Measurements from ENCODE around the gene SDK2. TPM values are rescaled to one million over a fixed set of nuclear protein-coding genes. Genes with fewer than 3 reads are reported as not detected.

The SDK2 gene
- total and polyA plus RNA-seq, 4 donors = 0.15 to 5.3 (median 2.5) TPM

DNA sequence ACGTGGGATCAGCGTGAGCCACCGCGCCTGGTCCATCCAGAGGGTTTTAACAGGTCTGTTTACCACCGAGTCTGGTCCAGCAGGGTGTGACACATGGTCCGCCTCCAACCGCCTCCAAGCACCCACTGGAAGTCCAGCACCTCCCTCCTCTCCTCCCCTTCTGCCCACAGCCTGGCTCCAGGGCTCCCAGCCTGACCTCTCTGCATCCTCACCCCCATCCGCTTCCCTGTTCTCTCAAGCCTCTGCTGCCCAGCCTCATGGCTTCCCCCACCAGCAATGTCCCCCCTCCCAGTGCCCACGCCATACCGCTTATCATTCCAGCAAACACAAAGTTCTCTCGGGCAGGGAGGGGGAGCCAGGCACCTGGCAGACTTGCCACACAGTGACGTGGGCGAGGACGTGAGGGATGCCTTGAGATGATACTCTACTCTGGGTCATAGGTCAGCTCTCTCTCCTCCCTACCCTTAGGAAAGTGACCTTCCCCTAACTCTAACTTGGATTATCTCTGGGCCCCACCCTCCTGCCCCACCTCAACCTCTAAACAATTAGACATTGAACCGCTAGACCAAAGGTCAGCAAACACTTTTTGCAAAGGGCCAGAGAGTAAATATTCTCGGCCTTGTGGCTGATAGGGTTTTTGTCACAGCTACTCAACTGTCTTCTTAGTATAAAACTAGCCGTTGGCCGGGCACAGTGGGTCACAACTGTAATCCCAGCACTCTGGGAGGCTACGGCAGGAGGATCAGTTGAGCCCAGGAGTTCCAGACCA is 355.5 kb downstream of the SDK2 start:
- intact Hi-C loops (cut with DNase I) = no loop called here
- Histone ChIP-seq H3K27ac (ENCODE audit: low read depth in 1 of 2, low read length in 2 of 2) (no peak overlapping the region), H3K27me3 (ENCODE audit: control insufficient read depth in 1 of 2, insufficient read depth in 2 of 2, low read length in 1 of 2) (no peaks in the 10 kb centered on the region), H3K9me3 (ENCODE audit: control insufficient read depth, low read length) (no peaks in the 10 kb centered on the region), H3K4me1 (ENCODE audit: control insufficient read depth in 1 of 2, insufficient read depth in 2 of 2, low read length in 2 of 2) (peaks cover 0 to 5% of the 10 kb centered on the region in 2 donors), H3K36me3 (ENCODE audit: control insufficient read depth in 1 of 2, insufficient read depth in 2 of 2, low read length in 1 of 2) (no peaks in the 10 kb centered on the region), H3K4me3 (ENCODE audit: low read length in 2 of 2) (no peak overlapping the region)
- ATAC-seq (ENCODE audit: low FRiP score) = peak; percentile 2
- DNase-seq = no peak
- 57 to 61% methylated on average over 19 of the region's 19 CpGs for WGBS, 2 donors

DNA sequence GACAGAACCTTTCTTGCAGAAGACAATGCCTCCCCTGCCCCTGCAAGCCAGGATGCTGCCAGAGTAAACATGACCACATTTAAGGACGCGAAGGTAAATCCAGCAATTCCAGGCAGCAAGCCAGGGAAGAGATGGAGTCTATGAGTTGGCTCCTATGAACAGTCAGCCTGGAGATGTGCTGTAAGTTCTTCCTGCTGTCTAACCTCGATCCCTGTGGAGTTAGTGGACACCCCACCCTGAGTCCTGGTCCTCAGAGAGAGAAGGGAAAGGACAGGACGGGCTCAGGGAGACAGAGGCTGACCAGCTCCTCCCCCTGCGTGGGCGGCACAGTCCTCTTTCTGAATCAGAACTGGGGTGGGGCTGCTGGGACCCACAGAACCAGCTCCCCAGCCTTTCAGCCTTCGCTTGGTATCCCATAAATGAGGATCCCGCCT is 357.4 kb downstream of the SDK2 start:
- H3K9me3 ChIP-seq (ENCODE audit: control insufficient read depth, low read length) = no peaks in the 10 kb centered on the region
- no peaks in the 10 kb centered on the region for H3K36me3 ChIP-seq (ENCODE audit: control insufficient read depth in 1 of 2, insufficient read depth in 2 of 2, low read length in 1 of 2)
- no peak for ATAC-seq (ENCODE audit: low FRiP score)
- no peak overlapping the region for H3K27ac ChIP-seq (ENCODE audit: low read depth in 1 of 2, low read length in 2 of 2)
- H3K4me1 ChIP-seq (ENCODE audit: control insufficient read depth in 1 of 2, insufficient read depth in 2 of 2, low read length in 2 of 2) = no peaks in the 10 kb centered on the region
- DNase-seq = no peak
- H3K4me3 ChIP-seq (ENCODE audit: low read length in 2 of 2) = no peak overlapping the region
- intact Hi-C loops (cut with DNase I) = no loop called here
- no peaks in the 10 kb centered on the region for H3K27me3 ChIP-seq (ENCODE audit: control insufficient read depth in 1 of 2, insufficient read depth in 2 of 2, low read length in 1 of 2)
- WGBS, 2 donors = 57 to 60% methylated on average over 8 of the region's 8 CpGs

GRCh38 chr17:73285916-73286862 is 358.1 kb downstream of the SDK2 start:
- WGBS, 2 donors = 88 to 89% methylated on average over 52 of the region's 52 CpGs
- H3K27ac ChIP-seq (ENCODE audit: low read depth in 1 of 2, low read length in 2 of 2) = no peak overlapping the region
- no peaks in the 10 kb centered on the region for H3K4me1 ChIP-seq (ENCODE audit: control insufficient read depth in 1 of 2, insufficient read depth in 2 of 2, low read length in 2 of 2)
- ATAC-seq (ENCODE audit: low FRiP score) (no peak), DNase-seq (no peak)
- H3K27me3 ChIP-seq (ENCODE audit: control insufficient read depth in 1 of 2, insufficient read depth in 2 of 2, low read length in 1 of 2) = no peaks in the 10 kb centered on the region
- intact Hi-C loops (cut with DNase I) = no loop called here
- H3K9me3 ChIP-seq (ENCODE audit: control insufficient read depth, low read length) = no peaks in the 10 kb centered on the region
- H3K36me3 ChIP-seq (ENCODE audit: control insufficient read depth in 1 of 2, insufficient read depth in 2 of 2, low read length in 1 of 2) = no peaks in the 10 kb centered on the region
- H3K4me3 ChIP-seq (ENCODE audit: low read length in 2 of 2) = no peak overlapping the region

GRCh38 chr17:73285603-73285908 is 358.7 kb downstream of the SDK2 start:
- DNase-seq (no peak), ATAC-seq (ENCODE audit: low FRiP score) (no peak)
- no peak overlapping the region for H3K27ac ChIP-seq (ENCODE audit: low read depth in 1 of 2, low read length in 2 of 2)
- no peak overlapping the region for H3K4me3 ChIP-seq (ENCODE audit: low read length in 2 of 2)
- H3K36me3 ChIP-seq (ENCODE audit: control insufficient read depth in 1 of 2, insufficient read depth in 2 of 2, low read length in 1 of 2) = no peaks in the 10 kb centered on the region
- WGBS, 2 donors = 82 to 85% methylated on average over 11 to 15 of the region's 15 CpGs
- intact Hi-C loops (cut with DNase I) = no loop called here
- H3K4me1 ChIP-seq (ENCODE audit: control insufficient read depth in 1 of 2, insufficient read depth in 2 of 2, low read length in 2 of 2) = no peaks in the 10 kb centered on the region
- H3K9me3 ChIP-seq (ENCODE audit: control insufficient read depth, low read length) = no peaks in the 10 kb centered on the region
- H3K27me3 ChIP-seq (ENCODE audit: control insufficient read depth in 1 of 2, insufficient read depth in 2 of 2, low read length in 1 of 2) = no peaks in the 10 kb centered on the region

DNA sequence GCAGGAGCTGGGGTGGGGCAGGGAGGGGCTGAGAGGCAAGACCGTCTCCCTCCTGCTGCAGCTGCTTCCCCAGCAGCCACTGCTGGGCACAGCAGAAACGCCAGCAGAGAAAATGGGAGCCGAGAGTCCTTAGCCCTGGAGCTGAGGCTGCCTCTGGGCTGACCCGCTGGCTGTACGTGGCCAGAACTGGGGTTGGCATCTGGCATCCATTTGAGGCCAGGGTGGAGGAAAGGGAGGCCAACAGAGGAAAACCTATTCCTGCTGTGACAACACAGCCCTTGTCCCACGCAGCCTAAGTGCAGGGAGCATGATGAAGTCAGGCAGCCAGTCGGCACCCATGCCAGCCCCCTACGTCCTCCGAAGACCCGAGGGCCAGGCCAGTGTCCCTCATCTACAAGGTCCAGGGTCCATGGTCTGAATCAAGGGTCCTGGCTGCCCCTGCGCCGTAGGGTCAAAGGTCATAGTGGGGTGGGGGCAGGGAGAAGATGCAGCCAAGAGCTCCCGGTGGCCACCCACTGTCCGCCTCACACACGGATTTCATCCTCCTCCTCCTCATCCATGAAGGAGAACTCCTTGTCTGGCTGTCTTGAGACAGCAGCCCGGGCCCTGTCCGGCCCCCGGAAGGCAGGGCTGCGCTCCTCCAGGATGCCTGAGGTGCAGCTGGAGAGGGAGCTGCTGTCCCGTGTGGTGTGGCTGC is 359.2 kb downstream of the SDK2 start:
- Histone ChIP-seq H3K9me3 (ENCODE audit: control insufficient read depth, low read length) (no peaks in the 10 kb centered on the region), H3K27me3 (ENCODE audit: control insufficient read depth in 1 of 2, insufficient read depth in 2 of 2, low read length in 1 of 2) (no peaks in the 10 kb centered on the region), H3K4me1 (ENCODE audit: control insufficient read depth in 1 of 2, insufficient read depth in 2 of 2, low read length in 2 of 2) (no peaks in the 10 kb centered on the region), H3K36me3 (ENCODE audit: control insufficient read depth in 1 of 2, insufficient read depth in 2 of 2, low read length in 1 of 2) (no peaks in the 10 kb centered on the region), H3K4me3 (ENCODE audit: low read length in 2 of 2) (no peak overlapping the region), H3K27ac (ENCODE audit: low read depth in 1 of 2, low read length in 2 of 2) (no peak overlapping the region)
- ATAC-seq (ENCODE audit: low FRiP score) (no peak), DNase-seq (no peak)
- 67 to 78% methylated on average over 18 to 20 of the region's 20 CpGs for WGBS, 2 donors
- intact Hi-C loops (cut with DNase I) = no loop called here
